Thymus (tissue), 11 donors: ENCODE results near the gene DENND6B. TPM values are rescaled to one million over a fixed set of nuclear protein-coding genes. Genes with fewer than 3 reads are reported as not detected.

Source experiments
- DNase-seq, 9 donors: peaks; one replicate each; pipeline ENCODE4 v3.0.0-alpha.2; 2013; ENCODE audit warnings: low spot score in 9 of 9, low read depth in 6 of 9, missing footprints in 1 of 9
- H3K27ac ChIP-seq, 2 donors: one replicate each; pipeline ENCODE4 v1.5.1; 2013; ENCODE audit warnings: control low read depth in 1 of 2, low read depth in 1 of 2, low read length in 1 of 2, mild to moderate bottlenecking in 1 of 2, moderate library complexity in 1 of 2
- H3K27me3 ChIP-seq, 2 donors: one replicate each; pipeline ENCODE4 v1.5.1; 2013; ENCODE audit warnings: low read length in 1 of 2; ENCODE audit not compliant: control insufficient read depth in 2 of 2, insufficient read depth in 1 of 2
- H3K36me3 ChIP-seq, 2 donors: one replicate each; pipeline ENCODE4 v1.5.1; 2013; ENCODE audit warnings: low read length in 1 of 2, mild to moderate bottlenecking in 1 of 2, moderate library complexity in 1 of 2; ENCODE audit not compliant: control insufficient read depth in 2 of 2, insufficient read depth in 2 of 2
- H3K4me1 ChIP-seq, 2 donors: one replicate each; pipeline ENCODE4 v1.5.1; 2013; ENCODE audit warnings: low read length in 2 of 2; ENCODE audit not compliant: control insufficient read depth in 2 of 2, insufficient read depth in 2 of 2
- H3K4me3 ChIP-seq, 2 donors: one replicate each; pipeline ENCODE4 v1.5.1; 2013; ENCODE audit warnings: low read length in 2 of 2, control low read depth in 1 of 2, mild to moderate bottlenecking in 1 of 2
- H3K9me3 ChIP-seq, 2 donors: one replicate each; pipeline ENCODE4 v1.5.1; 2013; ENCODE audit warnings: low read length in 1 of 2, mild to moderate bottlenecking in 1 of 2; ENCODE audit not compliant: control insufficient read depth in 2 of 2, insufficient read depth in 1 of 2
- WGBS: extraction: QIAGEN DNeasy Blood & Tissue Kit; methylation state at CpG from one replicate; pipeline ENCODE4 v1.1.7; 2013; 5-methylcytosine and 5-hydroxymethylcytosine counted together
- polyA plus RNA-seq: library from polyadenylated mRNA; stranded (reverse); fragments of 200-250 nt; gene quantifications from one replicate; pipeline ENCODE4 v1.2.3, GENCODE V29; 2013
- total RNA-seq: library from RNA; stranded (reverse); fragments of 120-200 nt; gene quantifications from one replicate; pipeline ENCODE4 v1.2.4, GENCODE V29; 2013
- donor health status: healthy.

DENND6B gene
- total and polyA plus RNA-seq, 2 donors: 1.4 to 8.3 TPM

DNA sequence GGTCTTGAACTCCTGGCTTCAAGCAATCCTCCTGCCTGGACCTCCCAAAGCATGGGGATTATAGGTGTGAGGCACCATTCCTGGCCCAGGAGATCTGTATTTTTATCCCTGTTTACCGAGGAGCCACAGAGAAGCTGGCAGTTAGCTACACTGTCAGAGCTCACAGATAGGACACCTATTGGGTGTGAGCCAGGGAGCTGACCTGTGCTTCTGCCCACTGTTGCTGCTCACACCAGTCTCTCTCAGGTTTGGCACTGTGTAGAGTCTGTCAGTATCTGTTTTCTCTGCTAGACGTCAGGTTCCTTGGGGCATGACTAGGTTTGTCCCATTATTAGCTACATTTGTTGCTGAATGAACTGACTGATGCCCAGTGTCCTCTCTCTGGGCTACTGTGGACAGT lies 33.8 kb upstream of the DENND6B start:
- no peaks in the 10 kb centered on the region for H3K9me3 ChIP-seq
- WGBS: 96% methylated on average over 2 of the region's 2 CpGs
- H3K4me1 ChIP-seq: peaks cover 0 to 16% of the 10 kb centered on the region in 2 donors
- H3K27ac ChIP-seq: no peak overlapping the region
- no peak overlapping the region for H3K4me3 ChIP-seq
- no peaks in the 10 kb centered on the region for H3K27me3 ChIP-seq
- DNase-seq: no peak
- peaks cover 24 to 25% of the 10 kb centered on the region in 2 donors for H3K36me3 ChIP-seq

DNA sequence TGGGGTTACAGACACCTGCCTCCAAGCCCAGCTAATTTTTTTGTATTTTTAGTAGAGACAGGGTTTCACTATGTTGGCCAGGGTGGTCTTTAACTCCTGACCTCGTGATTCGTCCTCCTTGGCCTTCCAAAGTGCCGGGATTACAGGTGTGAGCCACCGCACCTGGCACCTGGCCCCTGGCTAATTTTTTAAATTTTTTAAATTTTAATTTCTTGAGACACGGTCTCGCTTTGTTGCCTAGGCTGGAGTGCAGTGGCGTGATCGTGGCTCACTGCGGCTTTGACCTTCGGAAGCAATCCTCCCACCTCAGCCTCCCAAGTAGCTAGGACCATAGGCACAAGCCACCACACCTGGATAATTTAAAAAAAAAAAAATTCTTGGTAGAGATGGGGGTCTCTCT lies 30.9 kb upstream of the DENND6B start:
- H3K36me3 ChIP-seq: peaks cover 33% of the 10 kb centered on the region in 2 donors
- no peaks in the 10 kb centered on the region for H3K9me3 ChIP-seq
- H3K4me1 ChIP-seq: peaks cover 0 to 16% of the 10 kb centered on the region in 2 donors
- DNase-seq: no peak
- no peak overlapping the region for H3K27ac ChIP-seq
- H3K27me3 ChIP-seq: no peaks in the 10 kb centered on the region
- 98% methylated on average over 10 of the region's 10 CpGs for WGBS
- H3K4me3 ChIP-seq: no peak overlapping the region

GRCh38 chr22:50357222-50357621 lies 30.4 kb upstream of the DENND6B start:
- Histone ChIP-seq H3K9me3 (no peaks in the 10 kb centered on the region), H3K4me1 (peaks cover 0 to 16% of the 10 kb centered on the region in 2 donors), H3K27ac (no peak overlapping the region), H3K27me3 (no peaks in the 10 kb centered on the region), H3K36me3 (peaks cover 31 to 35% of the 10 kb centered on the region in 2 donors), H3K4me3 (no peak overlapping the region)
- DNase-seq: no peak
- WGBS: 97% methylated on average over 1 of the region's 1 CpG

DNA sequence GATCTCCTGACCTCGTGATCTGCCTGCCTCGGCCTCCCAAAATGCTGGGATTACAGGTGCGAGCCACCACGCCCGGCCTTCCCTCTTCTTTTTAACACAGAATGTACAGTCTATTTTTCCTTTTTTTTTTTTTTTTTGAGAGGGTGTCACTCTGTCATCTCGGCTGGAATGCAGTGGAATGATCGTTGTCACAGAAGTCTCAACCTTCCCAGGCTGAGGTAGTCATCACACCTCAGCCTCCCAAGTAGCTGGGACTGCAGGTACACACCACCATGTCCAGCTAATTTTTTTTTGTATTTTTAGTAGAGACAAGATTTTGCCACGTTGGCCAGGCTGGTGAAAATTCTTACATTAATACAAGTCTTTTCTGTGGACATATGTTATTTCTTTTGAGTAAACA lies 29.4 kb upstream of the DENND6B start:
- Histone ChIP-seq H3K4me1 (peaks cover 0 to 8% of the 10 kb centered on the region in 2 donors), H3K4me3 (no peak overlapping the region), H3K36me3 (peaks cover 24 to 26% of the 10 kb centered on the region in 2 donors), H3K9me3 (no peaks in the 10 kb centered on the region), H3K27ac (no peak overlapping the region), H3K27me3 (no peaks in the 10 kb centered on the region)
- 97% methylated on average over 8 of the region's 8 CpGs for WGBS
- DNase-seq: no peak

- Histone ChIP-seq H3K36me3 (peaks cover 14 to 25% of the 10 kb centered on the region in 2 donors), H3K4me3 (no peak overlapping the region), H3K4me1 (peaks cover under 1 to 6% of the 10 kb centered on the region in 2 donors), H3K9me3 (no peaks in the 10 kb centered on the region), H3K27me3 (no peaks in the 10 kb centered on the region), H3K27ac (no peak overlapping the region)
- no peak for DNase-seq
- WGBS: 93% methylated on average over 2 of the region's 2 CpGs
These were observed 21.2 kb upstream of the DENND6B start for GRCh38 chr22:50348058-50348457.

GRCh38 chr22:50347157-50347556 lies 20.3 kb upstream of the DENND6B start:
- no peaks in the 10 kb centered on the region for H3K9me3 ChIP-seq
- H3K27ac ChIP-seq: no peak overlapping the region
- no peak overlapping the region for H3K4me3 ChIP-seq
- no peaks in the 10 kb centered on the region for H3K27me3 ChIP-seq
- WGBS: 97% methylated on average over 8 of the region's 8 CpGs
- DNase-seq: no peak
- H3K4me1 ChIP-seq: peaks cover 8 to 15% of the 10 kb centered on the region in 2 donors
- peaks cover 8 to 18% of the 10 kb centered on the region in 2 donors for H3K36me3 ChIP-seq

DNA sequence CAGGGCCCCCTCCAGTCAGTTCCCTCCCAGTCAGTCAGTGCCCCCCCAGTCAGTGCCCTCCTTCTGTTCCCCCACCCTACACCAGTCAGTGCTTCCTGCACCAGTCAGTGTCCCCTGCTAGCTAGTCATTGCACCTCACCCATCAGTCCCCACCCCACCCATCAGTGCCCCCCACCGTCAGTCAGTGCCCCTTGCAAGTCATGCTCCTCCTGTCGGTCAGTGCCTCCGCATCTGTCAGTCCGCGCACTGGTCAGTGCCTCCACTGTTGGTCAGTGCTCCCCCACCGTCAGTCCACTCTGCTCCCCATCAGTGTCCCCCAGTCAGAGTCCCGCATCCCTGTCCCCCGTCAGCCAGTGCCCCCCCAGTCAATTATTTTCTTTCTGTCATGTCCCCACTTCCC lies 19.7 kb upstream of the DENND6B start:
- no peak for DNase-seq
- H3K27me3 ChIP-seq: no peaks in the 10 kb centered on the region
- peaks cover 8 to 19% of the 10 kb centered on the region in 2 donors for H3K4me1 ChIP-seq
- no peaks in the 10 kb centered on the region for H3K9me3 ChIP-seq
- peaks cover 7 to 18% of the 10 kb centered on the region in 2 donors for H3K36me3 ChIP-seq
- H3K27ac ChIP-seq: no peak overlapping the region
- 96% methylated on average over 8 of the region's 8 CpGs for WGBS
- H3K4me3 ChIP-seq: no peak overlapping the region

- DNase-seq: peak in 3 of 9 donors; percentile 22 to 33 (median 27)
- WGBS: 2% methylated on average over 9 of the region's 9 CpGs
- Histone ChIP-seq H3K4me3 (peak overlapping the region; percentile 50 to 99), H3K27me3 (no peaks in the 10 kb centered on the region), H3K36me3 (peaks cover 7 to 18% of the 10 kb centered on the region in 2 donors), H3K4me1 (peaks cover 8 to 19% of the 10 kb centered on the region in 2 donors), H3K9me3 (peaks cover 0 to 8% of the 10 kb centered on the region in 2 donors), H3K27ac (peak overlapping the region in 1 of 2 donors; percentile 76)
These were observed 16.7 kb upstream of the DENND6B start for GRCh38 chr22:50343541-50343935.

DNA sequence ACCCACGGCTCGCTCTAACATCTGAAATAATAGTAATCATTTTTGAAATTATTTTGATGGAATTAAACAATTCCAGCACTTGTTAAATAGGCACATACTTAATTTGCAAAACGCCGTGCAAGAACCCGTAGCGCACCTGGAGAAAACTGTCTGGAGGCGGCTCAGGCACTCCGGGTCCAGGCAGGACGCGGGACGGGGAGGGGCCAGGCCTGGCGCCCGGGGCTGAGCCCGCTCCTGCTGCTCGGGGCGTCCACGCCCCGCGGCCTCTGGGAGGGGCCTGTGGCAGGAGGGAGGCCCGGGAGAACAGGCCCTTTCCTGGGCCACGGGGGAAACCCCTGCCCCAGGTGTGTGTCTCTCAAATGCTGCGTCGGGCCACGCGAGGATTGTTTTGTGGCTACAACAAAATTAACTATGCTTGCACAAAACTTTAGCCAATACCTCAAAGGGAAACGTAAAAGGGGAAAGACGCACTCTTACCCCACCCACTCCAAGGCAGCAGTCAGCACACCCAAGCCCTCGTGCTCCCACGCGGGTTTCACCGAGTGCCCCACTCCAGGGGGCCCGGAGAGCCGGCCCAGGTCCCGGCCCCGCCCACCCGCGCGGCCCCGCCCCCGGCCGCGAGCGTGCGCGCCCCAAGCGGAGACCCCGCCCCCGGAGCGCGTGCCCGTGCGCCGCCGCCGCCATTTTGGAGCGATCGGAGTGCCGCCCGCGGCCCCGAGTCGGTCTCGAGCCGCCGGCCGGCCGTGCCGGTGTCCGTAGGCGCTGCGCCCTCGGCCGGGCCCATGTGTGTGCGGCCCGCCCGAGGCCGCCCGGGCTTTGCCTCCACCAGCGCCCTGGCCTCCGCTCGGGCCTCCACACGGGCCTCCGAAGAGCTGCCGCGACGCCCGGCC lies 16.1 kb upstream of the DENND6B start, which contains the start of gene PPP6R2:
Gene PPP6R2 (plus strand): TSS at position 677 of the 890 bp plus-strand sequence. CDS start 50,582 bp downstream, outside the sequence.
- WGBS: under 1% methylated on average over 87 of the region's 87 CpGs
- Histone ChIP-seq H3K4me3 (peak within 1 kb of the TSS; percentile 50 to 99), H3K36me3 (peaks cover 4 to 12% of the 10 kb centered on the region in 2 donors), H3K4me1 (peaks cover 8 to 19% of the 10 kb centered on the region in 2 donors), H3K27me3 (no peaks in the 10 kb centered on the region), H3K27ac (peak within 1 kb of the TSS; percentile 76 to 78), H3K9me3 (peaks cover 0 to 12% of the 10 kb centered on the region in 2 donors)
- DNase-seq: peak; percentile 43 to 85 (median 63)
